HG02571 (cell line): ENCODE data around the gene MEGF6.

Source experiments
- ATAC-seq: cut with Tn5 transposase; IDR thresholded peaks from one replicate; pipeline ENCODE4 v1.9.1; 2021; ENCODE audit warnings: mild to moderate bottlenecking, moderate library complexity; ENCODE audit not compliant: unreplicated experiment

The MEGF6 gene

GRCh38 chr1:3527774-3528173, 83.5 kb downstream of the MEGF6 start:
- ATAC-seq, result no peak

GRCh38 chr1:3525551-3526482, 85.5 kb downstream of the MEGF6 start:
- ATAC-seq, result no peak

- ATAC-seq, result no peak
Observed at GRCh38 chr1:3524556-3525203, 86.6 kb downstream of the MEGF6 start.

- ATAC-seq, result no peak
Observed at GRCh38 chr1:3523980-3524379, 87.3 kb downstream of the MEGF6 start.

- ATAC-seq, result no peak
Observed at GRCh38 chr1:3522564-3523265, 88.6 kb downstream of the MEGF6 start.

- ATAC-seq, result no peak
Observed at GRCh38 chr1:3522112-3522511, 89.2 kb downstream of the MEGF6 start.

GRCh38 chr1:3521426-3521825, 89.9 kb downstream of the MEGF6 start:
- ATAC-seq, result no peak

GRCh38 chr1:3520419-3521378, 90.6 kb downstream of the MEGF6 start:
- no peak for ATAC-seq

- ATAC-seq, result no peak
Observed at GRCh38 chr1:3519301-3519885, 91.9 kb downstream of the MEGF6 start.

- no peak for ATAC-seq
Observed at GRCh38 chr1:3518756-3519155, 92.6 kb downstream of the MEGF6 start.

- no peak for ATAC-seq
Observed at GRCh38 chr1:3518256-3518655, 93.1 kb downstream of the MEGF6 start.

GRCh38 chr1:3516911-3517675, 94.2 kb downstream of the MEGF6 start:
- ATAC-seq, result no peak

GRCh38 chr1:3516481-3516869, 94.8 kb downstream of the MEGF6 start:
- ATAC-seq, result no peak

GRCh38 chr1:3515774-3516480, 95.4 kb downstream of the MEGF6 start:
- ATAC-seq, result no peak

GRCh38 chr1:3515272-3515671, 96.0 kb downstream of the MEGF6 start:
- ATAC-seq, result no peak

GRCh38 chr1:3514404-3514803, 96.9 kb downstream of the MEGF6 start:
- no peak for ATAC-seq

GRCh38 chr1:3511856-3512255, 99.5 kb downstream of the MEGF6 start:
- no peak for ATAC-seq

- ATAC-seq, result no peak
Observed at GRCh38 chr1:3511306-3511705, 100.0 kb downstream of the MEGF6 start.

GRCh38 chr1:3510956-3511250, 100.4 kb downstream of the MEGF6 start:
- no peak for ATAC-seq
